Measurements from ENCODE around the gene DNAJC16.

- TF ChIP-seq CTCF (IDR thresholded peaks at IDR 0.05 in 4 of 5, conservative IDR thresholded peaks at IDR 0.05 in 1 of 5) (no peak), POLR2A (IDR thresholded peaks at IDR 0.05) (no peak)
Observed at GRCh38 chr1:15573477-15573876, 46.8 kb downstream of the DNAJC16 start.

All from gastrocnemius medialis (tissue), 4 donors.